Vagina (tissue), 2 donors: Measurements from ENCODE around the gene OVOL2. TPM values are rescaled to one million over a fixed set of nuclear protein-coding genes. Genes with fewer than 3 reads are reported as not detected.

ENCODE experiments used
- DNase-seq, 2 donors: peaks; one replicate each; pipeline ENCODE4 v3.0.0-alpha.2; 2017; ENCODE audit errors: extremely low spot score in 2 of 2
- H3K27ac ChIP-seq: fragments of 200-600 bp; sonication (generic); one replicate; pipeline ENCODE4 v1.5.1; 2019
- H3K27me3 ChIP-seq: fragments of 200-600 bp; sonication (generic); one replicate; pipeline ENCODE4 v1.5.1; 2019
- H3K36me3 ChIP-seq, 2 donors: fragments of 200-600 bp; sonication (generic); one replicate each; pipeline ENCODE4 v1.5.1; 2017 to 2019
- H3K4me1 ChIP-seq: fragments of 200-600 bp; sonication (generic); one replicate; pipeline ENCODE4 v1.5.1; 2019
- H3K4me3 ChIP-seq, 2 donors: fragments of 200-600 bp; sonication (generic); 1 replicate in 1 of 2; 2 replicates in 1 of 2; pipeline ENCODE4 v1.5.1; 2016 to 2019
- H3K9me3 ChIP-seq: fragments of 200-600 bp; sonication (generic); one replicate; pipeline ENCODE4 v1.5.1; 2019
- POLR2A ChIP-seq, 2 donors: fragments of 450-650 bp; IDR thresholded peaks; one replicate each; pipeline ENCODE4 v1.6.1; 2017; ENCODE audit warnings: antibody characterized with exemption in 2 of 2, mild to moderate bottlenecking in 2 of 2, moderate library complexity in 2 of 2
- POLR2AphosphoS5 ChIP-seq, 2 donors: sonication (generic); formaldehyde crosslinking; IDR thresholded peaks; one replicate each; pipeline ENCODE4 v1.9.0; 2017; ENCODE audit warnings: antibody characterized with exemption in 2 of 2, mild to moderate bottlenecking in 2 of 2, low read depth in 1 of 2; ENCODE audit not compliant: insufficient read depth in 1 of 2
- intact Hi-C: fragments of 100-400 bp; cut with DNase I; formaldehyde crosslinking; loops from one replicate; pipeline ENCODE4 v1.15.1; 2023
- total RNA-seq: library from RNA; depleted of rRNA; stranded (reverse); fragments of >200 nt; gene quantifications from one replicate; pipeline ENCODE4 v1.2.3, GENCODE V29; 2016
- TF ChIP-seq, protein P1 (sequence below), 3 experiments: fragments of 450-650 bp in 2 of 3; fragments of 200-600 bp in 1 of 3; sonication (generic) in 1 of 3; IDR thresholded peaks; one replicate each; pipeline ENCODE4 v1.5.1; 2017 to 2019; ENCODE audit warnings: antibody characterized with exemption in 3 of 3, mild to moderate bottlenecking in 2 of 3, moderate library complexity in 2 of 3

OVOL2 gene
- total RNA-seq, 1 donor from 2014 or later, result 9.3 TPM

DNA sequence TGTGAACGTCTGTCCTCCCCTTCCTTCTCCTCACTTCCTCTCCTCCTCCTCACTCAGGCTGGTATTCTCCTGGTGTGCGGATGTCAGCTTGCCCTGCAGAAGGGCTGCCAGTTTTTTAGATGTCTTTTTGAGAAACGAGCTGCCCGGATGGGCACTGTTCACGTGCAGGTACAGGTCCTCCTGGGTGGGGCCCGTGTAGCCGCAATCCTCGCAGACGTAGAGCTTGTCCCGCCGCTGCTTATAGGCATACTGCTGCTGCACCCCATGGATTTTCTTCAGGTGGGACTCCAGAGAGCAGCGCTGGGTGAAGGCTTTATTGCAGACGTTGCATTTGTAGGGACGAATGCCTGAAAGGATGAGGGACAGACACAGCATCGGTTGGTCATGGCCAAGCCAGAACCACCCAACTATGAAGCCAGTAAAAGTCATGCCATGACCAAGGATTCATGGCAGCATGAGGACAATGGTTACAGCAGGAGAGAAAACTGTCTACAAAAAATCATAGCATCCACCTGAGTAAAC is 33.0 kb downstream of the OVOL2 start:
- Histone ChIP-seq H3K4me3 (no peak overlapping the region), H3K4me1 (no peaks in the 10 kb centered on the region), H3K27ac (no peak overlapping the region), H3K36me3 (no peaks in the 10 kb centered on the region), H3K27me3 (no peaks in the 10 kb centered on the region), H3K9me3 (no peaks in the 10 kb centered on the region)
- TF ChIP-seq, protein P1, sequence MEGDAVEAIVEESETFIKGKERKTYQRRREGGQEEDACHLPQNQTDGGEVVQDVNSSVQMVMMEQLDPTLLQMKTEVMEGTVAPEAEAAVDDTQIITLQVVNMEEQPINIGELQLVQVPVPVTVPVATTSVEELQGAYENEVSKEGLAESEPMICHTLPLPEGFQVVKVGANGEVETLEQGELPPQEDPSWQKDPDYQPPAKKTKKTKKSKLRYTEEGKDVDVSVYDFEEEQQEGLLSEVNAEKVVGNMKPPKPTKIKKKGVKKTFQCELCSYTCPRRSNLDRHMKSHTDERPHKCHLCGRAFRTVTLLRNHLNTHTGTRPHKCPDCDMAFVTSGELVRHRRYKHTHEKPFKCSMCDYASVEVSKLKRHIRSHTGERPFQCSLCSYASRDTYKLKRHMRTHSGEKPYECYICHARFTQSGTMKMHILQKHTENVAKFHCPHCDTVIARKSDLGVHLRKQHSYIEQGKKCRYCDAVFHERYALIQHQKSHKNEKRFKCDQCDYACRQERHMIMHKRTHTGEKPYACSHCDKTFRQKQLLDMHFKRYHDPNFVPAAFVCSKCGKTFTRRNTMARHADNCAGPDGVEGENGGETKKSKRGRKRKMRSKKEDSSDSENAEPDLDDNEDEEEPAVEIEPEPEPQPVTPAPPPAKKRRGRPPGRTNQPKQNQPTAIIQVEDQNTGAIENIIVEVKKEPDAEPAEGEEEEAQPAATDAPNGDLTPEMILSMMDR (IDR thresholded peaks at IDR 0.05), result no peak
- TF ChIP-seq POLR2A (IDR thresholded peaks at IDR 0.05) (no peak), POLR2AphosphoS5 (IDR thresholded peaks at IDR 0.05; ENCODE audit: insufficient read depth in 1 of 2, low read depth in 1 of 2) (no peak)
- intact Hi-C loops, result no loop called here
- no peak for DNase-seq

DNA sequence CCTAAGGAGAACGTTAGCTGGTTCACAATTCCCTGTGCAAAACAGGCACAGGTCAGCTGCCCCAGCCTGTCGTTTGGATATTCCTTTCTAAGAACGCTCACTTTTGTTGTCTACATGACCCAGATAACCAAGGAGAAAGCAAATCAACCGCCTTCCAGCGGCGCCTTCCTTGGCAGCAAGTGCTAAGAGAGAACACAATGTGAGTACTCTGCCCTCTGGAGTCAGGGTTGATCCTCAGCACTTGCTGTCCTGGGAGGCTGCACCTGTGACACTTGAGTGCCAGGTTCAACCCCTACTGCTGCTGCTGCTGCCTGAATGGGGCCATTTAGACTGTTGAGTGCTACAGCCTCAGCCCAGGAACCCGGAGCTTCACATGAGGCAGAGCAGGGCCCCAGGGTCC is 36.8 kb downstream of the OVOL2 start:
- Histone ChIP-seq H3K27ac (no peak overlapping the region), H3K9me3 (no peaks in the 10 kb centered on the region), H3K4me3 (no peak overlapping the region), H3K4me1 (no peaks in the 10 kb centered on the region), H3K27me3 (no peaks in the 10 kb centered on the region), H3K36me3 (no peaks in the 10 kb centered on the region)
- intact Hi-C loops, result no loop called here
- no peak for DNase-seq
- TF ChIP-seq, protein P1 (IDR thresholded peaks at IDR 0.05), result no peak
- TF ChIP-seq POLR2A (IDR thresholded peaks at IDR 0.05) (no peak), POLR2AphosphoS5 (IDR thresholded peaks at IDR 0.05; ENCODE audit: insufficient read depth in 1 of 2, low read depth in 1 of 2) (no peak)

DNA sequence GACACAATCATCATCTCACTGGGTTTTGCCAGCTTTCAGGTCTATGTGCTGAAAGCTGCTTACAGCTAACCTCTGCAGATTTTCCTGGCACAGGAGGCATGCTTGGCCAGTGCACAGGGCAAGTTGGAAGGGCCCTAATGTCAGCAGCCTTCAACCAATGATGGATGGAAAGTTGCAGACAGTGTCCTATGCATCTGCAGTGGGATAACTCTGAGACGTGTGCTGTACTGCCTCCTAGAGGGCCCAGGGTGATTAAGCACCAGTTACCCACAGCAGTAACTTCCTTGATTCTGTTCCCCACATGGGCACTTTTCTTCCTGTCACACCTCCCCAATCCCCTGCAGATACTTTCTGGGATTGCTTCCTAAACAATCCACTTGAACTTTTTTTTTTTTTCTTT is 38.6 kb downstream of the OVOL2 start:
- DNase-seq, result no peak

DNA sequence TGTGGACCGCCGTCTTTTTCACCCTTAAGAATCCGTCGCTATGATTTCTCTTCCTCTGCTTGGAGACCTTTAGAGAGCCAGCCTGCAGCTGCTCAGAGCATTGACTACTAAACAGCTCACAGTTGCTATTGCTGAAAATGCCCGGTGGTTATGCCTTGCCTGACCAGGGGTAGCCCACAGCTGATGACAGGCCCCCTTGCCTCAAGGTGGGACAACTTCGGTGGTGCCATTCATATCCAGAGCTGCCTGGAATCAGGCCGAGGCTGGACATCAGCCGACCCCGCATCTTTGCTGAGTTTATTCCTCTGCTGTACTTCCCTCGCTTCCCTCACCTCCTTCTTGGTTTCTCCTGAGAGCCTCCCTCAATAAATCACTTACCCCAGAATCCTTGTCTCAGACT is 39.6 kb downstream of the OVOL2 start:
- intact Hi-C loops, result no loop called here
- no peak for DNase-seq
- H3K4me1 ChIP-seq, result no peaks in the 10 kb centered on the region
- TF ChIP-seq, protein P1 (IDR thresholded peaks at IDR 0.05), result no peak
- no peak for TF ChIP-seq POLR2AphosphoS5 (IDR thresholded peaks at IDR 0.05; ENCODE audit: insufficient read depth in 1 of 2, low read depth in 1 of 2)
- no peak for TF ChIP-seq POLR2A (IDR thresholded peaks at IDR 0.05)
- no peak overlapping the region for H3K27ac ChIP-seq
- no peak overlapping the region for H3K4me3 ChIP-seq
- H3K36me3 ChIP-seq, result no peaks in the 10 kb centered on the region
- H3K9me3 ChIP-seq, result no peaks in the 10 kb centered on the region
- no peaks in the 10 kb centered on the region for H3K27me3 ChIP-seq

More for the DNA sequence above, 38.6 kb downstream of the OVOL2 start:
- Histone ChIP-seq H3K27ac (no peak overlapping the region), H3K27me3 (no peaks in the 10 kb centered on the region), H3K4me1 (no peaks in the 10 kb centered on the region), H3K4me3 (no peak overlapping the region), H3K36me3 (no peaks in the 10 kb centered on the region), H3K9me3 (no peaks in the 10 kb centered on the region)
- TF ChIP-seq, protein P1 (IDR thresholded peaks at IDR 0.05), result no peak
- TF ChIP-seq POLR2AphosphoS5 (IDR thresholded peaks at IDR 0.05; ENCODE audit: insufficient read depth in 1 of 2, low read depth in 1 of 2), result no peak
- TF ChIP-seq POLR2A (IDR thresholded peaks at IDR 0.05), result no peak
- intact Hi-C loops, result no loop called here

DNA sequence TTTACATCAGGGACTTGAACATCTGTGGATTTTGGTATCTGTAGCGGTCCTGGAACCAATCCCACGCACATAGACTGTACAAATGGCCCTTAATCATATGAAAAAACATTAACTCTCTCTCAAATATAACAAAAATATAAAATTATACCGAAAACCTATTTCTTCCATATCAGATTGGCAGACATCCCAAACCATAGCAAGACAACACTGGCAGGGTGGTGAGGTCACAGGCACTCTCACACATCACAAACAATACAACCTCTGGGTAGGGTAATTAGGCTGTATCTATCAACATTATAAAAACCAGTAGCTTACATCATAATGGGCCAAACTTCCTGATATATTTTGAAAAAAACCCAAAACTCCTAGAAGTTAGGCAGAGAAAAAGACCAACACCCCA is 40.9 kb downstream of the OVOL2 start:
- DNase-seq, result no peak
- Histone ChIP-seq H3K27me3 (no peaks in the 10 kb centered on the region), H3K27ac (no peak overlapping the region), H3K4me3 (no peak overlapping the region), H3K36me3 (no peaks in the 10 kb centered on the region), H3K9me3 (no peaks in the 10 kb centered on the region), H3K4me1 (no peaks in the 10 kb centered on the region)
- TF ChIP-seq, protein P1 (IDR thresholded peaks at IDR 0.05), result no peak
- TF ChIP-seq POLR2AphosphoS5 (IDR thresholded peaks at IDR 0.05; ENCODE audit: insufficient read depth in 1 of 2, low read depth in 1 of 2), result no peak
- TF ChIP-seq POLR2A (IDR thresholded peaks at IDR 0.05), result no peak
- intact Hi-C loops, result no loop called here
